Measurements from ENCODE around the gene E2F8. TPM values are rescaled to one million over a fixed set of nuclear protein-coding genes. Genes with fewer than 3 reads are reported as not detected.

Gene E2F8
- total RNA-seq, 1 donor from 2014 or later: 1.0 TPM

DNA sequence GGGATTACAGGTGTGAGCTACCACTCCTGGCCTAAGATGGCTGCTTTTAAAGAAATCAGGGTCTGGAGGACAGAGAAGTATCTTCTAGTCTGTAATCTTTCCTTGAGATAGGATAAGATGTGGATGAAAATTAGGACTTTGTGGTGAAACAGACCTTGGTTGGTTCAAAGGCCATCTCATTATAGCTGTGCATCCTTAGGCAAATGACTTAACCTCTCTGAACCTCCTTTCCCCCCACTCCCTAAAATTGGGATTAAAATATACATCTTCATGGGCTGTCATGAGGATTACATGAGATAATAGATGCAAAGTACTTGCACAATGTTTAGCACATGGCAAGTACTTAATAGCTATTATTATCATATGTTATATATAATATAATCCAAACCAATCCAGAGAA is 10.8 kb upstream of the E2F8 start:
- DNase-seq: no peak

DNA sequence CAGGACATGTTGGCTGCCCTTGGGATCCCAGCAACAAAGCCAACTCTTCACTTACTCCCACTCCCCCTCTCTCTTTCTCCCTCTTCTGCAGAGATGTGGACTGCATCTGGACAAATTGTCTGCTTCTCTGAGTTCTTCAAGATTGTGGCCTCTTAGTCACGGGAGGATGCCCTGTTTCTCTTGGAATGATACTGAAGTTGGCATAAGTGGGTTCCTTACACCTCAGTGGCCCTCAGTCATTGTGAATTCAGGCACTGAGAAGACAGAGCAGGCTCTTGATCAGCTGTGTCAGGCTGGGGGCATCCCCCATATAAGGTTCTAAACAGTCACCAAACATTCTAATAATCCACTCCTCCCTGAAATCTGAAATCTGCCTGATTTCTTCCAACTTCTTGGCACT is 6.1 kb upstream of the E2F8 start:
- DNase-seq: no peak

DNA sequence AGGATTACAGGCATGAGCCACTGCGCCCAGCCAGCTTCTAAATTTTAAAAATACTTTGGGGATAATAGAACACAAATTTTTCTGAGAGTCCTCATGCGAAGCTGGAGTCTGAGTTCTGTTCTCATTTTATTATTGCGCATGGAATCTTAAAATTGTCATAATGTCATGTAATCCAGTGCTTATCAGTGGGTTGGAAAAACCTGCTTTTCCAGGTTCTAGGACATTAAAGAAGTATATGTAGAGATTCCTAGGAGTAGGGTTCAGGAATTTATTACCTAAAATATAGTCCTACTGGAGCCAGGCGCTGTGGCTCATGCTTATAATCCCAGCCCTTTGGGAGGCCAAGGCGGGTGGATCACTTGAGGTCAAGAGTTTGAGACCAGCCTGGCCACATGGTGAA is 4.6 kb upstream of the E2F8 start:
- no peak for DNase-seq

DNA sequence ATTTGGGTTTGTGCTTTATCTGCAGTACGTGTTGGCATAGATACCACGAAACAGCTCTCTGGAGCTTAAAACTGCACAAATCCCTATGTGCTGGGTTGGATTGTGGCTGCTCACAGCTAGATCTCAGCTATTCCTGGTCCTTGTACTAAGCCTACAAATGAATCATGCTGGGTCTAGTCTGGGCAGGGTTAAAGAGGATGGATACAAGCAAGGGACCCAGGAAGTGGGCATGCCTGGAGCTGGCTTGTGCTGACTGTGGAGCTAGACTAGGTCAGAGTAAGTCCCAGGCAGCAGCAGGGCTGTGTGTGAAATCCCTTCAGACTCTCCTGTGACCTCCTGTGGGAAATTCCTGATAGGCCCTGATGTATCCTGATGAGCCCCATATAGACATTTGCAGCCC is 3.9 kb upstream of the E2F8 start:
- DNase-seq: no peak

DNA sequence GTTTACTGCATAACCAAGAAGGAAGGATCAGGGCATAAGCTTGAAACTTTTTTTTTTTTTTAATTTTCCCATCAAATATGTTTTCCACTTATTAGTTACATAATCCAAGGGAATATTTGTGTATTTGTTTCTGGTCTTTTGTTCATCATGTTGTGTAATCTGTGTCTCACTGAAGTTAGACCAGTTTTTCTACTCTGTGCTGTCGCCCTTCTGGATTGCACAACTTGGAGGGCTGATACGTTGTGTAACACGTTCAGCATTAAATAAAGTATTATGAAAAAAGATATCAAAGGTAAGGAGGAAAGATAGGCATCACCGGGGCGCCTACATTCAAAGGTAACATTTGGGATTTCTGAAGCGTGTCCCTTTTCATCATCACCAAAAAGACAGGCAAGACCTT is 3.3 kb upstream of the E2F8 start:
- DNase-seq: no peak

DNA sequence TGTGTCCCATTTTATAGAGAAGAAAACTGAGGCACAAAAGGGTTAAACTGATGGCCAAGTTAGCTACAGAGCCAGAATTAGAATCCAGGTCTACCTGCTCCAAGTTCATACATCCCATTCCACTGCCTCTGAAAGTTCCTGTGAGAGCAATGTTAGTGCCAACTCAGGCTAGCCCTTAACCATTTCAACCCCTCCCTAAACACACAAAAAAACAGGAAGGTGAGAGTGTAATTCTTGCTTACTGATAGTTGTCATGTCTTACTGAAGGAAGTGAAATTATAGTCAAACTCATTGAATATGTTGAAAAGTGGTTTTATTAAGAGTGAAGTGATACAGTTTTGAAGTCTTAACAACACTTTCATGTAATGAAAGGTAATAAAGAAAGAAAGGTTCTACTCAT is 2.9 kb upstream of the E2F8 start:
- DNase-seq: no peak

DNA sequence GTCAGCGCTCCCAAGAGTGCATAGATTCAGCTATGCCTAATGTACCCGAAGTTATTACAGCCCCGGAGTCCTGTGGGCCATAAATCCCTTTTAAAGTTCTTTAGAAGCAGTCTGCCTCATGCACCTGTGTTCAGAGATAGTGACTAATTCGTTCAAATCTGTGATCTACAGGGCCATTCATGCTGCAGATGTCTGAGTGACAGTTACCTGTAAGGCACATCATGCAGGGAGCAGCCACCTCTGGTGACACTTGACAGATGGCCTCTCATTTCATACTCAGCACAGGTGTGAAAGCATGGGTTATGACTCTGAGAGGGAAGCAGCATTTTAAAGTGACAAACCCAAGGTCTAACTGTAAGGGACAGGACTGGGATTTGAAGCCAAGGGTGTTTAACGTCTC is 2.4 kb upstream of the E2F8 start:
- no peak for DNase-seq

DNA sequence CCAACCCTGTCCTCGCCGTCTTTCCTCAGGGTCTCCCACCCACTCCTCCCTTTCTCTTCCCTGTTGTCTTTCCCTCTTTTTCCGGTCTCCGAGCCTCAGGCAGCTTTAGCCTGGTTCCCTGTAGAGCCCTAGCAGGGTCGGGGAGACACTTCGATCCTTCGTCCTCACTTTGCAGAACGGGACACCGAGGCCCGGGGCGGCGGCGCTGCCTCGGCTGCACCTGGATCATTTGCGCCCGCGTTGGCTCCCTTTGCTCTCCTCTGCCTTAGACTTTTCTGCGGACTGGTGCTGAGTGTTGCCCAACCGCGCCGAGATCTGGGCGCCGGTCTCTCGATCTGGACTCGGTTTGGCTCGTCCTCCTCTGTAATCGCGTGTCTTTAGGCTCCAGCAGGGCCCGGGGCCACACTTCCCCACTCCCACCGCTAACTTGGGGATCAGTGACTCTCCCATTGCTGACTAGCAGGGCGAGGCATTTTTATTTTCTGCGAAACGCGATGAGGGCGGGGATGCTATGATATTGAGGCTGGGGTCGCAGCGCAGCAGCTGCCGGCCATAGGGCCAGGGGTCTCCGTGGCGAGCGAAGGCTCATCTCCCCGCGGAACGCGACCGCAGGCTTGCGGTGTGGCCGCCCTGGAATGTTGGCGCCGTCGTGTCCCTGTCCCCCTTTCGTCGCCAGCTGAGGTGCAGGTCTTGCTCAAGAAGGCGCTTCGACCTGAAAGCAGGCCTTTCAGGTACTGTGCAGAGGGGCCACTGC is 1.6 kb upstream of the E2F8 start:
- peak; percentile 16 for DNase-seq

DNA sequence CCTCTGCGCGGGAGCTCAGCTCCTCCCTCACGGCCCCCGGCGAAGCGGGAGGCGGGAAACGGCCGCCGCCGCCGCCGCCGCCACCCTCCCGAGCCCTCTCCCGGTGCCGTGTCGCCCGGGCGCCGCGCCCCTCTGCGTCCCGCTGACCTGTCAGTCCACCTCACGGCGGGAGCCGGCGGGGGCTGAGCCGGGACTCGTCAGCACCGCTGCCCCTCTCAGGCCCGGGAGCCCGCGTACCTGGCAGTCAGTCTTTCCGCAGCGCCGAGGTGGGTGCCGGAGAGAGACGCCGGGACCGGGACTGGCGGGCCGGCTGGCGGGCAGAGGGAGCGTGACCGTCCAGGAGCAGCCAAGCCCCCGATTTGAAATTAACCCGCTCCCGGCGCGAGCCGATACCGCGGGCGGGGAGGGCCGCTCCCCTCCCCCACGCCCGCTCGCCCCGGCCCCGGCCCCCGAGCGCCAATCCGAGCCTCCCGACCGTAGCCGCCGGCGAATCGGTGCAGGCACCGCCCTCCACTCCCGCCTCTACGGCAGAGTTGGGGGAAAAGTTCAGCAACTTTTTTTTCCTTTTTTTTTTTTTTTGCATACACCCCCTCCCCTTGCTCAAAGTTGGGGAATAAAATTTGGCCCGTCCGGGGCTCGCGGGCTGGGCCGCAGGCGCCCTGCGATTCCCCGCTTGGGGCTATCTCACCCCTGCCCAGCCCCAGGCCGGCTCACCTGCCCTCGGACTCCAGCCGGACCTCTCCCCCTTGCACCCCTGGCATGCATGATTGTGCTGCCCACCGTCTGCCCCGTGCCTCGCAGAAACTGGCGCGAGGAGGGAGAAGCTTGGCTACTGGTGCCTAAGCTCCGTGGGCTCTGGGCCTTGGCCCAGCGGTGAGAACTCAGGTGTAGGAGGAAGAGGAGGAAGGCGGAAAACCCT is 774 bp upstream of the E2F8 start:
- peak; percentile 32 for DNase-seq

DNA sequence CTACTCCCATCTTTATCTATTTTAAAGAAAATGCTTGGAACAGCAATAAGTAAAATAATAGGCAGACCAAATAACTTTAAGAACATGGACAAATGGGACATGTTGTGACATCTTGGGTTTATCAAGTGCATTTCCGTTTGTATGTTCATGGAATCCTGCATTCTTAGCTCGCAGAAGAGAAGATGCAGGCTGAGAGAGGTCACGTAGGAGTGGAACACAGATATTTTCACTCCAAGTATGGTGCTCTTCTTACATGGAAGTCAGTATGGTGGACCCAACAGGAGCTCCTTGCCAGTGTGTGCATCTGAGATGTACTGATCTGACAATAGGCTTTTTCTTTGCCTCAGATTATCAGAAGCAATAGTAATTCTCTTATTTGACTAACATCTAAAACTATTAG is 1.7 kb downstream of the E2F8 start:
- DNase-seq: peak; percentile 23

DNA sequence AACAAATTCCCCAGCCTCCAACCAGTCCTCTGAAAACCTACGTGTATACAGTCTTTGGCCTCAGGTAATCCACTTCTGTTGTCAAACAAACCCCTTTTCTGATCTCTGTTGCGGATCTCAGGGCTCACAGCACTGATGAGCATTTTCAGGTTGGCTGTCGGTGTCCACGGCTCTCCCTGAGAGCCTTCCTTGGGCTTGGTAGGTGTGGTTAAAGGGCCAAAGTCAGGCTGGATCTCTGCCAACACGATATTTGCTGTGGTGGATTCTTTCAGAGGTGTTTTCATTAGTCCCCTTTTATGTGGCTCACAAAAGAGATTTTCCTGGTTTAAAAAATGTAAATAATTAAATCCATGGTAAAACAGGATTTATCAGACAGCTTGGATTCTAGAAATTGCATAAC is 2.9 kb downstream of the E2F8 start:
- no peak for DNase-seq

DNA sequence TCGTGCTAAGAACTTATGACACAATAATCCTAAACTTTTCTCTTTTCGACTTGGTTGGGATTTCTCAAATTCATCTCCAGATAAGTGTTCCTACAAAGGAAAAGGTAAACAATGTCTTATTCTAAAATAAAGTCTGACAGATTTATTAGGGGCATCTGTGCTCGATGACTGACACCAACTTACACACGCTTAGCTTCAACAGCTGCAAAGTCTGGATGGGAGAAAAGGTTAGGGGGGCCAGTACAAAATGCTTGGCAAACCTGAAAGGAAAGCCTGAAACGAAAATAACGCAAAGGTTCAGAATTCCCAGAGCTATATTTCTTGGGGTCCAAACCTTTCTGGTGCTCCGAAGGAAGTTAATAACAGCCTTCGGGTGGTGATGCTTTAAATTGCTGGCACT is 3.4 kb downstream of the E2F8 start:
- DNase-seq: no peak

DNA sequence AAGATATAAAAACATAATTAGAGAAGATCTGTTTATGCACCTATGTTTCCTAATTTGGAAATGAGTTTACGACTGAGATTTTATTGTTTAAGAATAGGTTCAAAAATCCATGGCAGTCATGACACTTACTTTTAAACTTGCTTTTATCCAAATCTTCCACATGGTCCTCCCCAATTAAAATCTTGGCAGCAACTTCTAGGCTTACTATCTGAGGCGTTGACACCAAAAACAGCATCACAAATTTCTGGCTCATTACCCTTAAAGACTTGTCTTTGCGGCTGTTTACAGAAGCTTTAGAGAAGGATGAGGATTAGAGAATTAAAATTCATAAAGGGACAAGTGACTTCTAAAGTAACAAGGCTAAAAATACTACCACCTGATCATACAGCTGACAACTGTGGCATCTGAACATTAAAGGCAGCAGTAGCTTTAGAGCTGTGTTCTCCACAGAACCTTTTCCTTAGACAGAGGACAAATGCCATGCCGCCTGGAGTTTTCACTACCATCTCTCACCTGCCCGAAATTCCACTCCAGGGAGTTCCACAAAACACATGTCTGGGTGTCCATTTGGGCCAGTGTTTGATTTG is 6.4 kb downstream of the E2F8 start:
- no peak for DNase-seq

DNA sequence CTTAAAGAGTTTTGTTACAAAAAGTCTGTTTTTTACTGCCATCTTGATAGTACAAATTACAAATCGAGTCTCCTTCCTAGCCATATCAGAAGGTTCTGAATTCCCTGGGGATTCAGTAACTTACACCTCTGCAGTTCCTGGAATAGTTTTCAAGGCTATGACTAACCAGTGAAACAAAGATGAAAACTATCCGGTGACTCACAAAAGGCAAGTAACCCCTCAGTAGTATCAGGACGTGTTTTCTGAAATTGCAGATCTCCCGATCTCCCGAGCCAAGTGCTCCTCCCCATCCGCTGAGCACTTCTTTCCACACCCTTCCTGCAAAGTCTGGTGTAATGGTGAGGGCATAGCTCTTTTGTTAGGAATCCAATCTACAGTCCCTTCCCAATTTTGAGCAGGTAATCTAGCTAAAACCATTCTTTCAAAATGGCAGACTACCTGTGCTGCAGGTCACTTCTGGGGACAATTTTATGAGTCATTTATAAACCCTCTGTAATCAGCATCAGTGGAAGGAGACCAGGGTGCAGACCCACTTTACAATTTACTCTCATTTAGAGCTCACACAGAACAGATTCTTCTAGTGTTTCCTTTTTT is 7.7 kb downstream of the E2F8 start:
- DNase-seq: peak; percentile 95

DNA sequence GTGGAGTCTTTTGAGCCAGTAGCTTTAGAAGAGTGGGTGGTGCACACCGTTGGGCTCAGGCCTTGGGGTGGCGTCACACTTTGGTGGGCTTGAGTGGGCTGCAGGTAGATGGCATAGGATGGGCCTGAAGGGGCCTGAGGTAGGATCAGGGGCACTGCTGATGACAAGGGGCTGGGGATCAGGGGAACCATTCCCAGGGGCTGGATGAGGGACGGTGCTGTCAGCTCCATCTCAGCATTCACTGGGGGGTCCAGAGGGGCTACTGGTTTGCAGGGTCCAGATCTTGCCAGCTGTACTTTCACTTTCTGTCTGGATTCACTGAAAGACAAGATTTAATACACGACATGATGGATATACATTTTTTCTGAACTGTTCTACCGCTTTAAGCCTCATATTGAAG is 11.1 kb downstream of the E2F8 start:
- DNase-seq: no peak

DNA sequence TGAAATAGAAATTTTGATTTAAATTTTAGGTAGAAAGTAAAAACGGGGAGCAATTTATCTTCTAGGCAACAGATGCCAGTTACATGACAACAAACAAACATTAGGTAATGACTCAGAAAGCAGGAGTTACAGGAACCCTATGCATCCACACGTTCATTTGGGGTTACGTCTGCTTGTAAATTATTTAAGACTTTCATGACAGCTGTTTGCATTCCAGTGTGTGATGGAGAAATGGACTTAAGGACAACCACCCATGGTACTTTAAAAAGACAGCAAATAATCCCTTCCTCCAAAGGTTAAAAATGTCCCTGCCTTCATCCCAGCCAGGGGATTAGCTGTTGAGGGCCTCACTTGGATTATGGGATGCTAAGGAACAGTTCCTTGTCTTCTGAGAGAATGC is 11.8 kb downstream of the E2F8 start:
- no peak for DNase-seq

DNA sequence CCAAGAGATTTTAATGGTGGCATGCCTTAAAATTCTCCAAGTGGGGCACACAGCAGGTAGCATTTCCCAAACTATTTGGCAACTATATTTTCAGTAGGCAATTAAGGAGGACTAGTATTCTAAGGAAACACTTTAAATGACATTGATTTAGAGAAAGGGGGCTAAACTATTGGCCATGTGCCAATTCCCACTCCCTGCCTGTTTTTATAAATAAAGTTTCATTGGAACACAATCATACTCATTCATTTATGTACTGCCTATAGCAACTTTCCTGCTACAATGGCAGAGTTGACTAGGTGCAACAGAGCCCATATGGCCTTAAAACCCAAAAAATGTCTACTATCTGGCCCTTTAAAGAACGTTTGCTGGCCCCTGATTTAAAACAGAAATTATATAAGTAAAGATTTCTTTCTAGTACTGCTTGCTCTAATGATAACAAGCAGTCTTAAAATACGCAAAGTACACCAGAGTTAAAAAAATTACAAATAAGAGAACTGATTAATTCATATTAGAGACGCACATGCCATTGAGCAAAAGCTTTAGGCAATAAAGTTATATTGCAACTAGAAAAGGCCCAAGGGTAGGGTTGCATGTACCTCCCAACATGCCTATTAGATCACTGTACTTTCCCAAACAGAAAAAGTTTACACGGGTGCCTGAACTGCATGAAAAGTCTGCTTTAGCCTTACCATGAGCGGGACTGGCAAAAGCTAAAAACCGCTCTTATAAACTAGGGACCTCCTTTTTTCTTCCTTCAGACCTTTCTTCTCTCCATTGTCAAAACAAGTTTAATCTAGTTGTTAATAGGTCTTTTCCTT is 14.2 kb downstream of the E2F8 start:
- no peak for DNase-seq

DNA sequence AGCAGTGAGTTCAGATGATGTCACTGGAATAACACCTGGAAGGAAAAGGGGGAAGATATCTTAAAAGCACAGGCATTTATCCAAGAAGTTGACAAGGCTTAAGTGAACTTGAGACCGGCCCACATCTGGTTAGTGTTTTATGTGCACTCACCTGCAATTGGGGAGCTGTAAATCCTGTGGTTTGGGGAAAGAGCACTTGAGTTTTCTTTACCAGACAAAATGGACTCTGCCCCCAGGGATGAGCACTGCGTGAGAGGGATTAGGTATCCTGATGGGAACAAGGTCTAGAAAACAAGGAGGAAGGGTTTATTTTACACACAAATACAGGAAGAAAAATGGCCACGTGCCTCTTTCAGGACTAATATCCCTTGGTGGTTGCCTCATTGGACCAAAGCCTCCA is 15.2 kb downstream of the E2F8 start:
- no peak for DNase-seq

DNA sequence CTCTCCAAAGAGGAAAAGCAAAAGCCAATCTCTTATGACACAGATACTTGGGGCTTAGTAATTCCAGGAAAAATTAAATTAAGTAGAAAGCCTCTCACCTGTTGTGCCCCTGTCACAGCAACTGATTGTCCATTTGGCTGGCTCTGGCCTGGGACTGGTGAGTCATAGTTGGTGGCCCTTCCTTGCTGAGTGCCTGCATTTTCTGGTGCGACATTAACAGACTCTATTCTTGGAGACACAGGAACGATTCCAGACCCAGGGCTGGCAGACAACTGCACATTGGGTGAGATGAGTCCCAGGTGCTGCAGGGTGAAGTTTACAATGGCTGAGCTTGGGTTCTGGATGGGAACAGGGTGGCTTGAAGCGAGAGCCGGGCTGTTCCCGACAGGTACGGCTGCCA is 15.6 kb downstream of the E2F8 start:
- no peak for DNase-seq

DNA sequence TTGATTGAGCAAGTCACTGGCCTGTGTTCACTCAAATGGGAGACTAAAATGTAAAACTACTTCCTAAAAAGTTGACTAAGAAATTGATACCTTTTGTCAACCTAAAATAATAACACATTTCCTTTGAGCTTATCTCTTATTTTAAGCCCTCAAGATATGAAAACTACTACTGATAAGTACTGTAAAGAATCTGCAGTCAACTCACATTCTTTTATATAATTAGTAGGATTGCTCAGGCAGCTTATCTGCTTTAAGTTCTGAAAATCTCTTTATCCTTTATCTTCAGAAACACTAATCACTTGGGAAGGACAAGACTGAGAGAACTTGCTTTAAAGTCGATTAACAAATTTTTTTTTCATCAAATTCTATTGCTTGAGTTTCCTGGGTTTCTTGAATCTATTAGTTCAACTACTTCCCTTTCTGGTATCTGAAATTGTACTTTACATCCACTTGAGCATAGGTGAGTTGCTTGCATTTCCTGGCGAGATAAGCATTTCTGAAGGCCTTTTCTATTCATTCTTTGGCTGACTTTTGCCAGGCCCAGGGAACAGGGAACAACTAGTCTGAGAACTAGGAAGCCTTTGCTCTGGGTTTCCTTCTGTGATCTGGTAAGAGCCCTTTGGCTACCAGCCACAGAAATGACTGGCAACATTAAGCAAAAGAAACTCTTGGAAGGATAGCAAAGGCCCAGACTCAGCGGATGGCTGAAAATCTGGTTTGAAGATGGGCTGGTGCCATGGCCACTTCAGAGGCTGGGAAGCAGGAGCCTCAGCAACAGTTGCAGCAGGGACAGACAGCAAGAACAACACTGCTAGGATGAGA is 19.6 kb downstream of the E2F8 start:
- DNase-seq: peak; percentile 11

DNA sequence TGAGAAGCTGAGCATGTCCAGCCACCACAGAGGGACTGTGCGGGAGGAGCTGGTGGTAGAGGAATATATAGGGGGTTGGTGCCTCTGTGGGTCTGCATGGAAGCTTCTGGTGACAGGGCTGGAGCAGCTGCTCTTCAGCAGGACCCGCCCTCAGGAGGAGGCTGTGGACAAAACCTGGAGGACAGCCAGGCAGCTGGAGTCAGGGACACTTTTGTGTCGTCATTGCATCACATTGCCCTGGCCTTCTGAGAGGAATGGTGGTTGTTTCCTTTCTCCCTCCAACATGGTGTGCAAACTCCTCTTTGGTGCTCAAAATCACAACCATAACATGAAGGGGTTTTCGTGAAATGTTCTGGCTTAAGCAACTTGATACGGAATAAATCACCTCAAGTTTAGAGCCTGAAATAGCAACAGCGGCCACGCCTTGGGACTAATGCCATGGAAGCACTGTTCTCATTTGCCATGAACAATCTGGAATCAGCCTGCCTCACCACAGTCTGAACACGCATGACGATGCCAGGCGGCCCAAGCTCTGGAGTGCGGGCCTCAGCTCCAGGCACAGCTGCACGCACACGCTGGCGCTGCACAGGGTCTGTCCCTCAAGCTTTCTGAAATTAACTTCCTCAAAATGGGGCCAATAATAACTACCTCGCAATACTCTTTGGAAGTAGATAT is 21.8 kb downstream of the E2F8 start:
- DNase-seq: no peak
